SU-DHL-6 (cell line): ENCODE results near the gene SPO11.
A peak's percentile ranks its signal among the peaks of the same experiment; 100 is the strongest.

Source experiments
- H2AFZ ChIP-seq: fragments of 200-600 bp; sonication (generic); 2 replicates; pipeline ENCODE4 v1.6.1; 2014; ENCODE audit warnings: low read depth, mild to moderate bottlenecking, moderate library complexity, mixed read lengths, antibody characterized with exemption, low read length; ENCODE audit not compliant: severe bottlenecking
- H3F3A ChIP-seq: fragments of 200-600 bp; shearing (Covaris generic); 2 replicates; pipeline ENCODE4 v1.6.0; 2016; ENCODE audit warnings: antibody characterized with exemption, mild to moderate bottlenecking; ENCODE audit not compliant: insufficient read depth
- H3K27ac ChIP-seq: fragments of 200-600 bp; sonication (generic); 2 replicates; pipeline ENCODE4 v1.5.1; 2016; ENCODE audit warnings: low read depth, mild to moderate bottlenecking, low read length, moderate library complexity, mixed read lengths
- H3K27me3 ChIP-seq: fragments of 200-600 bp; sonication (generic), shearing (Covaris generic); 2 replicates; pipeline ENCODE4 v1.6.0; 2014; ENCODE audit warnings: mild to moderate bottlenecking, low read length
- H3K36me3 ChIP-seq: fragments of 200-600 bp; sonication (generic); 2 replicates; pipeline ENCODE4 v1.6.1; 2014; ENCODE audit warnings: mild to moderate bottlenecking, low read length, mixed read lengths
- H3K4me2 ChIP-seq: fragments of 300-600, 200-600 bp; shearing (Covaris generic), sonication (generic); 2 replicates; pipeline ENCODE4 v1.6.0; 2014; ENCODE audit warnings: low read length, low read depth, mild to moderate bottlenecking; ENCODE audit not compliant: poor library complexity, severe bottlenecking
- H3K4me3 ChIP-seq: fragments of 200-600 bp; sonication (generic); 2 replicates; pipeline ENCODE4 v1.5.1; 2014; ENCODE audit warnings: antibody characterized with exemption, low read length, mild to moderate bottlenecking, mixed read lengths; ENCODE audit not compliant: insufficient read depth, poor library complexity, severe bottlenecking
- H3K79me2 ChIP-seq: fragments of 200-600 bp; sonication (generic); 2 replicates; pipeline ENCODE4 v1.6.1; 2014; ENCODE audit warnings: mild to moderate bottlenecking, low read length, moderate library complexity; ENCODE audit not compliant: insufficient read depth
- H3K9ac ChIP-seq: fragments of 200-600 bp; sonication (generic); 2 replicates; pipeline ENCODE4 v1.7.0; 2014; ENCODE audit warnings: mild to moderate bottlenecking, low read length
- H3K9me2 ChIP-seq: fragments of 200-600 bp; sonication (generic); replicated peaks from 2 replicates; pipeline ENCODE4 v1.6.1; 2014; ENCODE audit warnings: low read length; ENCODE audit not compliant: insufficient read depth
- H3K9me3 ChIP-seq: fragments of 200-600 bp; sonication (generic); 2 replicates; pipeline ENCODE4 v1.6.1; 2014; ENCODE audit warnings: low read length, mixed read lengths; ENCODE audit not compliant: insufficient read depth
- H4K20me1 ChIP-seq: fragments of 200-600 bp; sonication (generic); 2 replicates; pipeline ENCODE4 v1.6.1; 2014; ENCODE audit warnings: low read depth, mild to moderate bottlenecking, antibody characterized with exemption, low read length, moderate library complexity, mixed read lengths
- EZH2phosphoT487 ChIP-seq: fragments of 200-600 bp; sonication (generic), shearing (Covaris generic); conservative IDR thresholded peaks from 2 replicates; pipeline ENCODE4 v1.6.1; 2018; ENCODE audit warnings: mild to moderate bottlenecking, antibody characterized with exemption, low read length, moderate library complexity, mixed read lengths
- TF ChIP-seq, protein P1 (sequence below): fragments of 200-600 bp; sonication (generic); IDR thresholded peaks from one replicate; pipeline ENCODE4 v1.5.1; 2017; ENCODE audit warnings: antibody characterized with exemption, mild to moderate bottlenecking, low read length, moderate library complexity; ENCODE audit not compliant: insufficient read depth, poor library complexity, severe bottlenecking

Gene SPO11

GRCh38 chr20:57290178-57290484 lies 39.5 kb upstream of the SPO11 start:
- TF ChIP-seq, protein P1, sequence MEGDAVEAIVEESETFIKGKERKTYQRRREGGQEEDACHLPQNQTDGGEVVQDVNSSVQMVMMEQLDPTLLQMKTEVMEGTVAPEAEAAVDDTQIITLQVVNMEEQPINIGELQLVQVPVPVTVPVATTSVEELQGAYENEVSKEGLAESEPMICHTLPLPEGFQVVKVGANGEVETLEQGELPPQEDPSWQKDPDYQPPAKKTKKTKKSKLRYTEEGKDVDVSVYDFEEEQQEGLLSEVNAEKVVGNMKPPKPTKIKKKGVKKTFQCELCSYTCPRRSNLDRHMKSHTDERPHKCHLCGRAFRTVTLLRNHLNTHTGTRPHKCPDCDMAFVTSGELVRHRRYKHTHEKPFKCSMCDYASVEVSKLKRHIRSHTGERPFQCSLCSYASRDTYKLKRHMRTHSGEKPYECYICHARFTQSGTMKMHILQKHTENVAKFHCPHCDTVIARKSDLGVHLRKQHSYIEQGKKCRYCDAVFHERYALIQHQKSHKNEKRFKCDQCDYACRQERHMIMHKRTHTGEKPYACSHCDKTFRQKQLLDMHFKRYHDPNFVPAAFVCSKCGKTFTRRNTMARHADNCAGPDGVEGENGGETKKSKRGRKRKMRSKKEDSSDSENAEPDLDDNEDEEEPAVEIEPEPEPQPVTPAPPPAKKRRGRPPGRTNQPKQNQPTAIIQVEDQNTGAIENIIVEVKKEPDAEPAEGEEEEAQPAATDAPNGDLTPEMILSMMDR = no peak
- no peak for TF ChIP-seq EZH2phosphoT487
- Histone ChIP-seq H3K9ac (no peak overlapping the region), H3K9me3 (no peaks in the 10 kb centered on the region), H3K4me2 (no peak overlapping the region), H3K4me3 (no peak overlapping the region), H3K27ac (no peak overlapping the region), H3K79me2 (no peaks in the 10 kb centered on the region), H2AFZ (no peak overlapping the region), H3K27me3 (no peaks in the 10 kb centered on the region), H3K36me3 (no peaks in the 10 kb centered on the region), H4K20me1 (no peaks in the 10 kb centered on the region), H3F3A (no peaks in the 10 kb centered on the region), H3K9me2 (no peaks in the 10 kb centered on the region)

- H3K27ac ChIP-seq = no peak overlapping the region
- no peaks in the 10 kb centered on the region for H3K79me2 ChIP-seq
- no peaks in the 10 kb centered on the region for H3K9me3 ChIP-seq
- H4K20me1 ChIP-seq = no peaks in the 10 kb centered on the region
- H3K27me3 ChIP-seq = no peaks in the 10 kb centered on the region
- H3K4me2 ChIP-seq = no peak overlapping the region
- H3K4me3 ChIP-seq = no peak overlapping the region
- H3K9me2 ChIP-seq = no peaks in the 10 kb centered on the region
- TF ChIP-seq, protein P1 = peak; percentile 18
- TF ChIP-seq EZH2phosphoT487 = no peak
- no peaks in the 10 kb centered on the region for H3F3A ChIP-seq
- no peak overlapping the region for H2AFZ ChIP-seq
- H3K36me3 ChIP-seq = no peaks in the 10 kb centered on the region
- no peak overlapping the region for H3K9ac ChIP-seq
Observed at GRCh38 chr20:57291003-57291402, 38.6 kb upstream of the SPO11 start.

- Histone ChIP-seq H3K79me2 (no peaks in the 10 kb centered on the region), H2AFZ (no peak overlapping the region), H3K27ac (no peak overlapping the region), H4K20me1 (no peaks in the 10 kb centered on the region), H3K9ac (no peak overlapping the region), H3K27me3 (no peaks in the 10 kb centered on the region), H3K4me3 (no peak overlapping the region), H3F3A (no peaks in the 10 kb centered on the region), H3K9me3 (no peaks in the 10 kb centered on the region), H3K4me2 (no peak overlapping the region), H3K9me2 (no peaks in the 10 kb centered on the region), H3K36me3 (no peaks in the 10 kb centered on the region)
- TF ChIP-seq, protein P1 = no peak
- TF ChIP-seq EZH2phosphoT487 = no peak
Observed at GRCh38 chr20:57291694-57292093, 37.9 kb upstream of the SPO11 start.

- TF ChIP-seq EZH2phosphoT487 = no peak
- TF ChIP-seq, protein P1 = no peak
- H3K27me3 ChIP-seq = no peaks in the 10 kb centered on the region
- no peaks in the 10 kb centered on the region for H3F3A ChIP-seq
- H3K9me2 ChIP-seq = no peaks in the 10 kb centered on the region
- no peak overlapping the region for H3K27ac ChIP-seq
- no peak overlapping the region for H3K4me3 ChIP-seq
- H3K4me2 ChIP-seq = no peak overlapping the region
- H2AFZ ChIP-seq = no peak overlapping the region
- H3K79me2 ChIP-seq = no peaks in the 10 kb centered on the region
- no peaks in the 10 kb centered on the region for H4K20me1 ChIP-seq
- no peak overlapping the region for H3K9ac ChIP-seq
- H3K9me3 ChIP-seq = no peaks in the 10 kb centered on the region
- H3K36me3 ChIP-seq = no peaks in the 10 kb centered on the region
Observed at GRCh38 chr20:57292611-57293010, 37.0 kb upstream of the SPO11 start.
